ENCODE results near the gene YJEFN3.

YJEFN3 gene

GRCh38 chr19:19515642-19516519, 12.8 kb upstream of the YJEFN3 start, which contains the start of gene NDUFA13:
NDUFA13 (plus strand) TSS chr19:19516225; CDS start chr19:19516239, 14 bp downstream.
- DNase-seq (ENCODE audit: extremely low read depth in 1 of 2, low read depth in 1 of 2), result peak; percentile 82 to 87

- no peak for DNase-seq (ENCODE audit: extremely low read depth in 1 of 2, low read depth in 1 of 2)
Observed at GRCh38 chr19:19517235-19517619, 11.5 kb upstream of the YJEFN3 start.

GRCh38 chr19:19520989-19521388, 7.7 kb upstream of the YJEFN3 start:
- no peak for DNase-seq (ENCODE audit: extremely low read depth in 1 of 2, low read depth in 1 of 2)

- DNase-seq (ENCODE audit: extremely low read depth in 1 of 2, low read depth in 1 of 2), result no peak
Observed at GRCh38 chr19:19523177-19523576, 5.5 kb upstream of the YJEFN3 start.

DNA sequence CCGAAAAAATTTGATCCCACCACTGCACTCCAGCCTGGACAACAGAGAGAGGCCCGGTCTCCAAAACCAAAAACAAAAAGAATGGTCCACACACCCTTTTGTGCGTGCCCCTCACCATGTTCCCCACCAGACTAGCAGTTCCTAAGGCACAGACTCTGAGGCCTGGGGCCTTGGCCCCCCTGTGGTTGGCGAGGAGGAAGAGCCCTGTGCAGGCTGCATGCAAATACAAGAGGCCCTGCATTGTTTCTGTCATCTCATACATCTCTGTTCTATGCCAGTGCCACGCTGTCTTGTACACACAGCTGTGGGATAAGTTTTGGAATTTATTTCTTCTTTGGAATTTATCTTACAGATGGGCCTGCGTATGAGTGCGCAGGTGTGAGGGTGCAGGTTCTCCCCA, 4.7 kb upstream of the YJEFN3 start:
- DNase-seq (ENCODE audit: extremely low read depth in 1 of 2, low read depth in 1 of 2), result no peak

- no peak for DNase-seq (ENCODE audit: extremely low read depth in 1 of 2, low read depth in 1 of 2)
Observed at GRCh38 chr19:19525611-19526380, 2.9 kb upstream of the YJEFN3 start.

- DNase-seq (ENCODE audit: extremely low read depth in 1 of 2, low read depth in 1 of 2), result no peak
Observed at GRCh38 chr19:19526581-19527370, 1.9 kb upstream of the YJEFN3 start.

GRCh38 chr19:19527371-19527656, 1.4 kb upstream of the YJEFN3 start:
- DNase-seq (ENCODE audit: extremely low read depth in 1 of 2, low read depth in 1 of 2), result no peak

DNA sequence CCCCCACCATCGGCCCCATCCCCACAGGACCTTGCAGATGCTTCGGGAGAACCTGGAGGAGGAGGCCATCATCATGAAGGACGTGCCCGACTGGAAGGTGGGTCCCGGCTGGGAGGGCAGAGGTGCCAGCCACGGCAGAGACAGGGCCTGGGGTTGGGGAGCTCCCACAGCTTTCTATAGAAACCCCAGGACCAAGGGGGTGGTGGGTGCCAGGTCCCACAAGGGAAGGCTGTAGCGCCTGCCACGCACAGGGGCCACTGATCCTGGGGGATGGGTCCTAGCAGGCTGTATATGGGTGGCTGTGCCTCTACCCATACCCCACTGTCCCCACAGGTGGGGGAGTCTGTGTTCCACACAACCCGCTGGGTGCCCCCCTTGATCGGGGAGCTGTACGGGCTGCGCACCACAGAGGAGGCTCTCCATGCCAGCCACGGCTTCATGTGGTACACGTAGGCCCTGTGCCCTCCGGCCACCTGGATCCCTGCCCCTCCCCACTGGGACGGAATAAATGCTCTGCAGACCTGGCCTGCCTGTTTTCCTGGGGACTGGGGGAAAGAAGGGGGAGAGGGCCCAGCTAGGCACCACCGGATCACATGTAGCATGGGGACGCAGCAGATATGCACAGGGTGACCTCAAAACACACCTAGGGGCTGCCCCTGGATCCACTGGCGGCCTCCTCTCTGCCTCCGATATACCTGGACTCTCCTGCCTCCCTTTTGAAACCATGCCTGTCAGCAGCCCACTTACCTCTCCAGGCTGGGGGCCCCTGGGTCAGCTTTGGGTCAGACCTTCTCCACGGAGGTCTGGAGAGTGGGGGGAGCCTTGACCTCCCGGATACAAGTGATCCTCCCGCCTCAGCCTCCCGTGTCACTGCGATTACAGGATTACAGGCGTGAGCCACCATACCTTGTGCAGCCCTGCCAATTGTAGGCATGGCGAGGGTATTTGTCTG, 761 bp upstream of the YJEFN3 start:
- DNase-seq (ENCODE audit: extremely low read depth in 1 of 2, low read depth in 1 of 2), result no peak

GRCh38 chr19:19529783-19530422, 1.2 kb downstream of the YJEFN3 start:
- no peak for DNase-seq (ENCODE audit: extremely low read depth in 1 of 2, low read depth in 1 of 2)

DNA sequence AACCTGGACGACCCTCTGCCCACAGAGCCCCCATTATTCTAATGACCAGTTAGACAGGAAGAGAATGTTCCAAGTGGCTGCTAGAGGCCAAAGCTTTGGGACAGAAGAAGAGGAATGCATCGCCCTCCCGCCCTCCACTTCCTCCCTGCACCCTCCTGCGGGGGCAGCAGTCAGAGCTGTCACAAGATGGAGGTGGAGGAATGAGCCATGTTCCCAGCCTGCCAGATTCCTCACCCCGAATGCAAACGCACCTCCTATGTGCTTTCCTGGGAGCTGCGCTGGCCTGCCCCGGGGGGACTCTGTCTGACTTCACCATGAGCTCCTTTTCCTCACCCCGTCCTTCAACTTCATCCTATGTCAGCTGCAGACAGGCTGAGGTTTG, 1.7 kb downstream of the YJEFN3 start:
- no peak for DNase-seq (ENCODE audit: extremely low read depth in 1 of 2, low read depth in 1 of 2)

GRCh38 chr19:19530889-19531288, 2.2 kb downstream of the YJEFN3 start:
- DNase-seq (ENCODE audit: extremely low read depth in 1 of 2, low read depth in 1 of 2), result no peak

- DNase-seq (ENCODE audit: extremely low read depth in 1 of 2, low read depth in 1 of 2), result peak; percentile 50 to 62
Observed at GRCh38 chr19:19531951-19532805, 3.5 kb downstream of the YJEFN3 start.

GRCh38 chr19:19532806-19533701, 4.3 kb downstream of the YJEFN3 start:
- no peak for DNase-seq (ENCODE audit: extremely low read depth in 1 of 2, low read depth in 1 of 2)

DNA sequence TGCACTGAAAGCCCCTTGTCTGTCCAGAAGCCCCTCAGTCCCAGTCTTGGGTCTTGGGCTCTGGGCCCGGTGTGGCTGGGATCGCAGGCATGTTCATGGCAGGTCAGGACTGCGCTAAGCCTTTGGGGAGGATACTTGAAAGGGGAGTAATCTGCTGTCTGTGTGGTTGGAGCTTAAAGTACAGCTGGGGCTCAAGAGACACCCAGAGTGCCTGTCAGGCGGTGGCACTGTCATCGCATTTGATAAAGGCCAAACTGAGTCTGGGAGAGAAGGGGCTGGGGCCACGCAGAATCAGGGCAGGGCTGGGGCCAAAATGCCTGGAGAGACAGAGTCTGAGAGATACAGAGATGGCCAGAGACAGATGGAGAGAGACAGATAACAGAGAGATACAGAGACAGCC, 5.1 kb downstream of the YJEFN3 start:
- DNase-seq (ENCODE audit: extremely low read depth in 1 of 2, low read depth in 1 of 2), result no peak

DNA sequence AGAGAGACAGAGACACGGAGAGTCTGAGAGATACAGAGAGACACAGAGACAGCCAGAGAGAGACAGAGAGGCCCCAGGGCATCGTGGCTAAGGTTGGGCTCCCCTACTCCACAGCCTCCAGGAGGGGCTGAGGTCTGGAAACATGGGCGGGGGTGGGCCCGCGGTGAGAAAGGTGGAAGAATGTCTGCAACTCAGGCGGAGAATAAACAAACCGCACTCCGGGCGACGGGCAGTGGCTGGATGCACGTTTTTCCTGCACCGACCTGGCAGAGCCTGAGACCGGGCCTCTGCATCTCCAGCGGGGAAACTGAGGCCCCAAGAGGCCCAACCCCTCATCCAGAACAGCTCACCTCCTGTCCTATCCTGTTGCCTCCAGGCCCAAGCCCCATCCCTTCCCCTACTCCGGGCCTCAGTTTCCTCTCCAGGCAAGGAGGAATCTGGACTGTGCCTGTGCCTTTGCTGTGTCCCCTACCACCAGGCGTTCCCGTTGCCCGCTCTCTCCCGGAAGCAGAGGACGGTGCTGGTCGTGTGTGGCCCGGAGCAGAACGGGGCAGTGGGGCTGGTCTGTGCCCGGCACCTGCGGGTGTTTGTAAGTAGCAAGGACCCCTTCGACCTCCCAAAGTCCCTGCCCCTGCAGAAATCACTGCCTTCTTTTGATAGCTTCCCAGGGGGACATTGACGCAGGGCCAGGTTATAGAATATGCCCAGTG, 6.0 kb downstream of the YJEFN3 start:
- DNase-seq (ENCODE audit: extremely low read depth in 1 of 2, low read depth in 1 of 2), result no peak

Data from stimulated activated CD8-positive, alpha-beta memory T cell treated with anti-CD3 and anti-CD28 coated beads, Interleukin-7, amount 100 ng/mL, for 48 hours (primary cell).